NOMO-1 treated with DMSO at 0.1 percent for 48 hours (cell line): ENCODE measurements around the gene DYSF.
A peak's percentile ranks its signal among the peaks of the same experiment; 100 is the strongest.

ENCODE experiments used
- DNase-seq: peaks from one replicate; lab custom pipeline; 2025; ENCODE audit not compliant: unreplicated experiment; lab: John Stamatoyannopoulos, UW

DYSF gene

DNA sequence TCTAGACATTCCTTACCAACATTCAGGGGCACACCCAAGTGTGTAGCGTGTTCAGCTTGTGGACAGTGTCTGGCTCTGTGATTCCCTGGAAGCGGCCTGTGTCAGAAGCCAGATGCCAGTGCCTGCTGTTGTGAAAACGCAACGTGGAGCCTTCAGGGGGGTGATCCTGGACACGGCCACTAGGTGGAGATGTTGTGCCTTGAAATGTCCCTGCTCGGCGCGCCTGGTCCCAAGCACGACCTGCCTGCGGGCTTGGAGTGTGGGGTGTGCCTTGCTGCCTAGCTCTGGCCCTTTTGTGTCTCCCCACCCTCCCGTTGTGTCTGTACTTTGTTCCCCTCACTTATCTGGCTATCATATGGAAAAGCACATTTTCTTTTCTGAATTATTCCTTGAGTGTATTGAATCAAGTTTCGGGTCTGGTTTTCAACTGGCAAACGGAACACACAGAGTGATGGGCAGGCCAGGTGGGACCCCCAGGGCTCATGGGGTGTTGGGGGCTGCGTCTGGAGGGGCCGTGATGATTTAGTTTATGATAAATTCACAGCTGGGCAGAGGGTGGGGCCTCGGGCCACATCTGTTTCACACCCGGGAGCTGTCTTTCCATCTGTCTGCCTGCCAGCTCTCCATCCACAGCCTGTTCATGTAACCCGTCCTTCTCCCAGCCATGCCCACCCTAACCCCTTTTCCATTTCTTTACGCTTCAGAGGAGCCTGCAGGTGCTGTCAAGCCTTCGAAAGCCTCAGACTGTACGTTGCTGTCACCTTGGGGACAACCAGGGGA, 95.5 kb downstream of the DYSF start:
- DNase-seq, result peak; percentile 40

- DNase-seq, result no peak
Measured at GRCh38 chr2:71550801-71551630, 97.7 kb downstream of the DYSF start.

DNA sequence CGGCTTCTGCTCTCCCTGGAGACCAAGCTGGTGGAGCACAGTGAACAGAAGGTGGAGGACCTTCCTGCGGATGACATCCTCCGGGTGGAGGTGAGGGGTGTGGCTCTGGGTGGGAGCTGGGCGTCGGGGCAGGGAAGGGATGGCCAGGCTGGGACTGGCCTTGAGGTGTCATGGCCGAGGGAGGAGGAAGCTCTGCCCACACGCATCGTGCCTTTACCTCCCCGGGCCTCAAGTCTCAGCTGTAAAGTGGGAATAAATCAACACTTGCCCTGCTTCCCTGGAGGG, 98.2 kb downstream of the DYSF start:
- no peak for DNase-seq

DNA sequence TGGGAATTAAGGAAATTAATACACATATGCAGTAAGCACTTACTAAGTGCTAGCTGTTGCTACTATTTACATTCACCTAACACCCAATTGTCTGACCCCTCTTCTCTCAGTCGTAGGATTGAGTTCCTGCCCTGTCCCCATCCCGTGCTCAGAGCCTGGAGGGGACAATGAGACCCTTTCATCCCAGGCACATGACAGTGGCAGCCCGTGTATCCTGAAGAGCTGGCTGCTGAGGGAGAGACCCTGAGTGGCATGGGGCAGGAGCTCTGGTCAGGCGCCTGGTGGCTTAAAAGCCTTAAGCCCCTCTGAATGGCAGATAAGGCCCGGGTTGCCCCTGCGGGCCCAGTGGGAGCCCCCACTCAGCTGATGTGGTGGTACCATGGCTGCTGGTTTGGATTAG, 99.0 kb downstream of the DYSF start:
- DNase-seq, result no peak

- no peak for DNase-seq
Measured at GRCh38 chr2:71552861-71553301, 99.5 kb downstream of the DYSF start.

- DNase-seq, result no peak
Measured at GRCh38 chr2:71554028-71554705, 100.8 kb downstream of the DYSF start.

DNA sequence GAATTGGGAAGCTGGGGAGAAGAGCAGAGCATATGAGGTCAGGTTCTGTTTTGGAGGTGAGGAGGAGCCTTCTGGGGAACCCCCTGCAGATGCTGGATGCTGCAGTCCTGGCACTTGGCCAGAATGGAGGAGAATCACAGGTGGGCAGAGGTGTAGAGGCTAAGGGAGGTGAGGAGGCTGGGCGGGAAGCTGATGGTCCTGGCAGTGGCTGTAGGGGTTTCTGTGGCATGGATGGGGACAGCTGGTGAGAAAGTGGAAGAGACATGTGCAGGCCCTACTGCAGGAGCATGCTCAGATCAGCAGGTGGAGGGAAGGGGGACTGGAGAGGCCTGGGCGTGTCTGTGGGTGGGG, 101.3 kb downstream of the DYSF start:
- no peak for DNase-seq

DNA sequence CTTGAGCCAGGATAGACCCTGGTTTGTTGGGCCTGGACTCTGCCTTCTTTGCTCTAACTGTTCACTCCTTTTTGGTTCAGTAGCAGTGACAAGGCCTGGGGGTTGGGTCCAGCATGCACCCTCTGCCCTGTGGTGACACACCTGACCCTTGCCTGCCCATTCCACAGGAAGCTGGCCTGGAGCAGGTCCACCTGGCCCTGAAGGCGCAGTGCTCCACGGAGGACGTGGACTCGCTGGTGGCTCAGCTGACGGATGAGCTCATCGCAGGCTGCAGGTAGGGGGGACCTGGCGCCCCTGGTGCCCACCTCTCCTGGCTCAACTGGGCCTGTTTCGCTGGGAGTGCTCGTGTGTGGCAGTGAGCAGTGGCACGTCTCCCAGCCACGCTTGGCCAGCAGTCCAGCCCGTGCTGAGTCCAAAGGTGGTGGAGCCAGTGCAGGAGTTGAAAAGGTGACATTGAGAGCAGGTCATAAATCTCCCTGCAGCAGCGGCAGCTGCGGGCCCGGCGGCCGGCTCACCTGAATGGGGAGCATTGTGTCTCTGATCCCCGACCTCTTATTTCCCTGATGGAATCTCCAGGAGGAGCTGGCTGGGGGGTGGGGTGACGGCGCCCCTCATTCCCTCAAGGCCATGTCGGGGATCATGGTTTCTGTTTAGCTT, 102.6 kb downstream of the DYSF start:
- no peak for DNase-seq

DNA sequence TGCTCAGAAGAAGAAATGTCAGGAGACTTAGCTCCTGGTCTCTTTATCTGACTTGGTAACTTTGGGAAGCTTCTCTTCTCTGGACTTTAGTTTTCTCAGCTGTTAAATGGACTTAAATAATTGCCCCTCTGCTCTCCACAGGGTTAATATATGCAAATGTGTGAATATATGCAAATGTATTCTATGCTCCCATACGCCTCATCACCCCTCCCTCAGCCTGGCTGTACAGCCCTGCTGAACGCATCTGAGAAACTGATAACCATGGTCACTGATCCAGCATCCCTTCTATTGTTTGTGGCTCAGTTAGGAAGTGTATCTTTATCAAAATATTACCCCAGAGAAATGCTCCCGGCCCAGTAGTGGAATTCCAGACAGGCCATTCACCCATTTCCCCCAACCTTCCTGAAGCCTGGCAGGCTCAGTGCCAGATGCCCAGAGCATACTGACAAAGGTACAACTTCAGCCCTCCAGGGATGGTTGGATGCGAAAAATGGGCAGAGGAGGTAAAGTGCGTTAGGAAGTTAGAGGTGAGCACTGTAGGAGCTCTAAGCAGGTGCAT, 103.4 kb downstream of the DYSF start:
- DNase-seq, result no peak

- DNase-seq, result no peak
Measured at GRCh38 chr2:71557321-71557720, 104.0 kb downstream of the DYSF start.

- no peak for DNase-seq
Measured at GRCh38 chr2:71558300-71559051, 105.1 kb downstream of the DYSF start.

GRCh38 chr2:71559080-71559827, 105.9 kb downstream of the DYSF start:
- no peak for DNase-seq

DNA sequence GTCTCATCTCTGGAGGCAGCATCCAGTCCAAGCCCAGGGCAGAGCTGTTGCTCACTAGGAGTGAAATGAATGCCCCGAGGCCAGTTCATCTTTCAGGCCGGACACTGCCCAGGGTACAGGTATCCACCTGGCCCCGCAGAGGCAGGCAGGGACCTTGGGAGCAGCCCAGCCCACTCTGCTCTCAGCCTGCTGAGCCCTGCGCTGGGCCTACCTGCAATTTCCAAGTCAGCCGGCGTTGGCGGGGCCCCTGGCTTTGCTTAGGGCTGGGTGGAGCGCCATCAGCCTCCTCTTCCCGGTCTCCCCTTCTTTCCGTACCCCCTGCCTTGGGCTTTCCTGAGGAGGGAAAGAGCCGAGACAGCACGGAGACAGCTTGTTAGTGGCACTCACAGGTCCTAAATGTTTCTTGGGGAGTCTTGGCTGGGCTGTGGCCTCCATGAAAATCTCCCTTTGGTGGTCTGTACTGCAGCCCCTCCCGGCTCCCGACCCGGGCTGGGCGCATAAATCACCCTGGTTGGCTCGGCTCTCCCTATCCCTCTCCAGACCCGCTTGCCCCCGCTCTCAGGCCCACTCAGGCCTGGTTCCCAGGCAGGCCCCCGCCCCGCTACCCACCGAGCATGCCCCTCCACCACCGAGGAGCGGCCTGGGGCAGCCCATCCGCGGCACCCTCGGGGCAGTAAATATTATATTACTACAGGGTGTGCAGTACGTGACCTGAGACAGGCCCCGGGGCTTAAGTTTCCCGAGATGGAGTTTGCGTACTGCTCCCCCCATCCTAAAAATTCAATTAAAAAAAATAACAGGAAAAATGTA, 106.7 kb downstream of the DYSF start:
- no peak for DNase-seq

DNA sequence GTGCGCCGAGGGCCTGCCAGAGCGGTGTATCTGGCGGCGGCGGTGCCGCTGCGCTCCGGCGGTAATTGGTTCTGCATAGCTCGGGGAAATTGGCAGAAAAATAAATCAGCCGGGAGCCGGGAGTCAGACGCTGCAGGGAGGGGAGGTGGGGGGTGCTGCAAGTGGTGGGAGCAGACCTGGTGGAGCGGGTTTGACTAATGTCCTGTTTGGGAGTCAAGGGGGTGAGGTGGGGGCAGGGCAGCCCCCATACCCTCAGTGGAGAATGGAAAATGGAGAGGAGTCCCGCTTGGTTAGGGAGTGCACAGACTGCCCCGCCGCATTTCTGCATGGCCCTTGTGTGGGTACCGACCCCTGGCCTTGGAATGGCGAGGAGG, 107.3 kb downstream of the DYSF start:
- no peak for DNase-seq

DNA sequence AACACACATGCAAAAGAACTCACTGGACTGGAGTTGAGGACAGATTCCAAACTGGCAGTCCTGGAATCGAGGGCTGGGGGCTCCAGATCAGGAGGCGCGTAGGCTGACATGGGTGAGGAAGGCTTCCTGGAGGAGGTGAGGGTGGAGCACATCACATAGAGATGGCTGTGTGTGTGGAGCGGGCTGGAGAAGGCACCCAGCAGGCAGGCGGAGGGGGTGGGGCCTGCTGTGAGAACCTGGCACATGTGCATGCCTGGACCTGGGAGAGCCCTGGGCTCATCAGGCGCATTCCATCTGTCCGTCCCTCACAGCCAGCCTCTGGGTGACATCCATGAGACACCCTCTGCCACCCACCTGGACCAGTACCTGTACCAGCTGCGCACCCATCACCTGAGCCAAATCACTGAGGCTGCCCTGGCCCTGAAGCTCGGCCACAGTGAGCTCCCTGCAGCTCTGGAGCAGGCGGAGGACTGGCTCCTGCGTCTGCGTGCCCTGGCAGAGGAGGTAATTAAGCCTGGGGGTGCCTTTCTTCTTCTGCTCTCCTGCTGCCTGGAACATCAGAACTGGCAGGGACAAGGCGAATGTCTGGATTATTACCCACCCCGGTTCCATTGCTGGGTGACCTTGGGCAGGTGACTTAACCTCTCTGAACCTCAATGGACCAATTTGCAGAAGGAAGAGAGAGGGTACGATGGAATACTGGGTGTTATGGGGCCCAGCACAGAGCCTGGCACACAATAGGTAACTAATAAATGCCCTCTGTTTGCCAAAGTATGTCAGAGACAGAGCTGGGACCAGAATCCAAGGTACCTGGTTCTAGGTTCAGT, 108.3 kb downstream of the DYSF start:
- DNase-seq, result no peak

GRCh38 chr2:71562518-71562917, 109.2 kb downstream of the DYSF start:
- DNase-seq, result no peak

DNA sequence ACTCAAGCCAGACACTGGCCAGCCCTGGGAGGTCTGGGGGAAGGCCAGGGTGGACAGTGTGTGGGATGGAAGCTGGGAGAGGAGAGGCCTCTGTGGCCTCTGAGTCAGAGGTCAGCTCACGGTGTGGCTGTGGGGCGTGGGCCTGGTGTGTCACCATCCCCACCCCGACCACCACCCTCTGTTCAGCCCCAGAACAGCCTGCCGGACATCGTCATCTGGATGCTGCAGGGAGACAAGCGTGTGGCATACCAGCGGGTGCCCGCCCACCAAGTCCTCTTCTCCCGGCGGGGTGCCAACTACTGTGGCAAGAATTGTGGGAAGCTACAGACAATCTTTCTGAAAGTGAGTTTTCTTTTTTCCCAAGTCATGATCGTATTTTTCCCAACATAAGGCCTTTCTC, 110.5 kb downstream of the DYSF start:
- DNase-seq, result no peak

- DNase-seq, result no peak
Measured at GRCh38 chr2:71564361-71564760, 111.0 kb downstream of the DYSF start.
